ENCODE measurements around the gene NOL4L. TPM values are rescaled to one million over a fixed set of nuclear protein-coding genes. Genes with fewer than 3 reads are reported as not detected.

The NOL4L gene
- total and polyA plus RNA-seq, 10 donors = 3.4 to 45.4 (median 28.6) TPM

- H3K4me1 ChIP-seq = peaks cover 4 to 19% (median 18%) of the 10 kb centered on the region in 6 donors
- H3K4me3 ChIP-seq = no peak overlapping the region
- H3K27ac ChIP-seq = no peak overlapping the region
- 58 to 87% (median 63%) methylated on average over 17 to 18 of the region's 18 CpGs for WGBS, 5 donors
- TF ChIP-seq POLR2AphosphoS5 (IDR thresholded peaks at IDR 0.05) = no peak
- no peak for TF ChIP-seq POLR2A (IDR thresholded peaks at IDR 0.05)
- TF ChIP-seq CTCF (IDR thresholded peaks at IDR 0.05 in 8 of 11, conservative IDR thresholded peaks at IDR 0.05 in 3 of 11) = no peak
- H3K36me3 ChIP-seq = no peaks in the 10 kb centered on the region
- no peak for DNase-seq
- no peaks in the 10 kb centered on the region for H3K9me3 ChIP-seq
- intact Hi-C loops (cut with DNase I; ENCODE audit: low total_unique reads) = no loop called here
- peaks cover 0 to 24% (median 9%) of the 10 kb centered on the region in 7 donors for H3K27me3 ChIP-seq (replicated peaks in 1 of 7)
Measured at GRCh38 chr20:32623667-32624157, 38.6 kb upstream of the NOL4L start.

DNA sequence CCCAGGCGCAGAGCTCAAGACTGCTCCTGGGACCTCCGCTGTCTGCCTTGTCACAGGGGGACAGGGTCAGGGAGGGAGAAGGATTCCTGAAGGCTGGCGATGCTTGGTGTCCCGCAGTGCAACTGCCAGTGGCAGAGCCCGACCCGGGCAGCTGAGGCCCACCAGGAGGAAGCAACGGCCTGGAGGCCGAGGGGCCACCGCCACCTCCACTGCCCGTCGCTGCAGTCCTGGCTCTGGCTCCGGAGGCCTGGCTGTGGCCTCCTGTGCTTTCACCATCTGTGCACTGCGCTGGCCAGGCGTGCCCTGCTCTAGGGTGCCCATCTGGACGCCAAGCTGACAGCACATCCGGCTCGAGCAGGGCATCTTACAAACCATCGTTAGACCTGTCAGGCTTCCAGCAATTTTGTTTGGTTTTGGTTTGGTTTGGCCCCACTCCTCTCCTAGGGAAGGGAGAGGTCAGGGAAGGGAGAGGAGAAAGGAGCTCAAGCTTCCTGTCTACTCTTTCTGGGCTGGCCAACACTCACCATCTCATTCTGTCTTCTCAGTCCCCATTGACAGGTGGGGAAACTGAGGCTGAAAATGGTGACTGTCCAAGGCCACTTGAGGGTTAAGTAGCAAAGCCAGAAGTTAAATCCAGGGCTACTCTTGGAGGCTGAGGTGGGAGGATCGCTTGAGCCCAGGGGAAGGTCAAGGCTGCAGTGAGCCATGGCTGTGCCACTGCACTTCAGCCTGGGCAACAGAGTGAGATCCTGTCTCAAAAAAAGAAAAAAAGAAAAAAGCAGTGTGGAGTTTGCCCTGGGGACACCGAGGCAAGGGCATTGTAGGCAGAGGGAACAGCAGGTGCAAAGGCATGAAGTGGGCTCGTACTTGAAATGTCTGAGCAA, 37.7 kb upstream of the NOL4L start:
- no peaks in the 10 kb centered on the region for H3K36me3 ChIP-seq
- H3K27me3 ChIP-seq (replicated peaks in 1 of 7) = peaks cover 0 to 19% (median 9%) of the 10 kb centered on the region in 7 donors
- DNase-seq = no peak
- H3K4me3 ChIP-seq = no peak overlapping the region
- no peak overlapping the region for H3K27ac ChIP-seq
- TF ChIP-seq CTCF (IDR thresholded peaks at IDR 0.05 in 8 of 11, conservative IDR thresholded peaks at IDR 0.05 in 3 of 11) = no peak
- no peak for TF ChIP-seq POLR2AphosphoS5 (IDR thresholded peaks at IDR 0.05)
- intact Hi-C loops (cut with DNase I; ENCODE audit: low total_unique reads) = no loop called here
- WGBS, 5 donors = 84 to 93% (median 89%) methylated on average over 20 to 21 of the region's 21 CpGs
- no peaks in the 10 kb centered on the region for H3K9me3 ChIP-seq
- H3K4me1 ChIP-seq = peaks cover 2 to 14% (median 13%) of the 10 kb centered on the region in 6 donors

GRCh38 chr20:32621891-32622584, 36.9 kb upstream of the NOL4L start:
- Histone ChIP-seq H3K4me3 (no peak overlapping the region), H3K4me1 (peaks cover 0 to 6% (median 5%) of the 10 kb centered on the region in 6 donors), H3K27ac (no peak overlapping the region), H3K36me3 (no peaks in the 10 kb centered on the region), H3K27me3 (replicated peaks in 1 of 7) (peaks cover 0 to 11% (median 5%) of the 10 kb centered on the region in 7 donors), H3K9me3 (no peaks in the 10 kb centered on the region)
- intact Hi-C loops (cut with DNase I; ENCODE audit: low total_unique reads) = no loop called here
- no peak for DNase-seq
- 84 to 89% (median 87%) methylated on average over 16 of the region's 16 CpGs for WGBS, 5 donors
- TF ChIP-seq POLR2A (IDR thresholded peaks at IDR 0.05) (no peak), CTCF (IDR thresholded peaks at IDR 0.05 in 8 of 11, conservative IDR thresholded peaks at IDR 0.05 in 3 of 11) (no peak), POLR2AphosphoS5 (IDR thresholded peaks at IDR 0.05) (no peak)
